ENCODE measurements around the gene MPPED1.

MPPED1 gene

DNA sequence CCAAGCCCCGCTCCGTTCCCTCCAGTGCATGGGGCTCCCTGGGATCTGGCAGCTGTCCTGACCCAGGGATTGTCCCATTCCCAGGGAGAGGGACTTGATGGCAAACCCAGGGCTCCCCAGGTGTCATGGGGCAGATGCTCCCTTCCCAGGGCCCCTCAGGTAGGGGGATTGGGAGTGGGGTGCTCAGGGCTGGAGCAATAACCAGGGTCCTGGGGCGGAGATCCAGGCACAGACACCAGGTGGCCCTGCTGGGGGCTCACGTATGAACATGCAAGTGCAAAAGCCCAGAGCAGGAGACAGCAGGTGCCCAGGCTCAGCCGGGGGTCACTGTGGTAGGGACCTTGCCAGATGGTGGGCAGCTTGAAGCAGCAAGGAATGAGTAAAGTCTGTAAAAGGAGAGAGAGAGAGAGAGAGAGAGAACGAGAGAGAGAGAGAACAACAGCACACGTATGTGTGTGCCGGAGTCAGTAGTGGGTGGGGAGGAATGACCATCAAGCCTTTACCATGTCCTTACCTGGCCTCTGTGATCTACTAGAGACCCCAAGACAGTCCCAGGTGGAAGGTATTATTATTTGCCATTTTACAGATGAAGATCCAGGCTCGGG lies 19.3 kb upstream of the MPPED1 start:
- no peak for DNase-seq (ENCODE audit: low spot score)

DNA sequence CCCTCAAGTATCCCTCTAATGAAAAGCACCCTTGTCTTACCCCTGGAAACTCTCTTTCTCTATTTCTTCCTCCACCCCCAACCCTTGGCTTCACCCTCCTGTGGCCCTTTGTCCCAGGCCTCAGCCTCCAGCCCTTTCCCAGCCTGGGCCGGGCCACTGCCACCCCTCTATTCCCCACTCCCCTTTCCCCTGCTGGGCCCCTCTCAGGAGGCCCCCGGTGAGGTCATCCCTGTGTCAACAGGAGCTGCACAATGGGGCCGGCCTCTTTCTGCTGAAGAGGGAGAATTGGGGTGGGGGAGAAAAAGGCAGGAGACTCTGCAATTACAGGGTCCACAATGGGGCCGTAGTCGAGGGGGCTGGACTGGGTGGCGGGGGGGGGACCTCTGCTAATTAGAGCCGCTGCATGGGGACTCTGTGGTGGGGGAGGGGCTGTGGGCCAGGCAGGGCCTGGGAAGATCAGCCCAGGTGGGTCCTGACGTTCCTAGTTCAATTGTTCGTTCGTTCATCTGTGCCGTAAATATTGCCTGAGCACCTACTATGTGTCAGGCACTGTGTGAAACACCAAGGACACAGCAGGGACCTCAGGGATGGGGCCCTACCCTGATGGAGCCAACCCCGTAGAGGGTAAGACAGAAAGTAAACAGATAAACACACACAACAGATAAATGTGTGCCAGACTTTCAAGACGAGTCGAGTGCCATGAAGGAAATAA lies 18.5 kb upstream of the MPPED1 start:
- DNase-seq (ENCODE audit: low spot score), result no peak

DNA sequence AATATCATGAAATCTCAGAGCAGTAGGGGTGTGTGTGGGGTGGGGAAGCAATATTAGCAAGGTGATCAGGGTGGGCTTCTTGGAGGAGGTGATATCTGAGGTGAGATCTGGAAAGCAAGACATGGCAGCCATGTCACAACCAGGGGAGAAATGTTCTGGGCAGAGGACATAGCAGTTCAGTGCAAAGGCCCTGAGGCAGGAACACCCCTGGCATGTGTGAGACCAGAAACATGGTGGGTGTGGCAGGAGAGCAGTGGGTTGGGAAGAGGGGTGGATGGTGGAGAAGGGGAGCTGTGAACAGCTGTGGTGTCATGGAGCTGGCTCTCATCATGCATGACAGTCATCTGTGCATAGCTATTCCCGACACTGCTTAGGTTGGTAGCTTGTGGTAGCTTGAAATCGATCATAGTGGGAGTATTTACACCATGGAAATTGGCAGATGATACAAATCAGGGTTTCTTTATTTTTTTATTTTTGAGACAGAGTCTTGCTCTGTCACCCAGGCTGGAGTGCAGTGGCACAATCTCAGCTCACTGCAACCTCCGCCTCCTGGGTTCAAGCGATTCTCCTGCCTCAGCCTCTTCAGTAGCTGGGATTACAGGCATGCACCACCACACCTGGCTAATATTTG lies 17.9 kb upstream of the MPPED1 start:
- no peak for DNase-seq (ENCODE audit: low spot score)

DNA sequence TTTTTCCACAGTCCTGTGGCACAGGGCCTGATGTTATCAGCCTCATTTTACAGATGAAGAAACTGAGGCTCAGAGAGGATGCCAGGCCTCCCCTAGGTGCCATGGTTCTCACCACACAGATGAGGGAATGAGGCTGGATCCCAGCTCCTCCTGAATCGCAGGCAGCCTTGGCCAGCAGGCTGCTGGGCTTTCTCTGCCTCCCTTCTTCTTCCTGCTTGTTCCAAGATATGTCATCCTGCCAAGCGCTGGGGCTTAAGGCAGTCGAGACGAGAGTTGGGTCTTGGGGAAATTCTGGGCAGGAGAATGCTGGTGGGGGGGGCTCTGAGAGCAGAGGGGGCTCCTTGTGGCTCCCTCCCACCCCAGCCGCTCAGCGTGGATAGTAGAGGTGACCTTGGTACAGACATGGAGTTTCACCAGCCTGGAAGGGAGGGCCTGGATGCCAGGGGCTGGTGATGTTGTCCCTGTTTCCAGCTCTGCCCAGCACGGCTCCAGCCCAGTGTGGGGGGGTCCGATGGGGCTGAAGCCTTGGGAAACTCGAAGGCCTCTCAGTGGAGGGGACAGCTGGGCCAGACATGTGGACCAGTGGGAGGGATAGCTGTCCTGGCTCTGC lies 16.6 kb upstream of the MPPED1 start:
- DNase-seq (ENCODE audit: low spot score), result no peak

DNA sequence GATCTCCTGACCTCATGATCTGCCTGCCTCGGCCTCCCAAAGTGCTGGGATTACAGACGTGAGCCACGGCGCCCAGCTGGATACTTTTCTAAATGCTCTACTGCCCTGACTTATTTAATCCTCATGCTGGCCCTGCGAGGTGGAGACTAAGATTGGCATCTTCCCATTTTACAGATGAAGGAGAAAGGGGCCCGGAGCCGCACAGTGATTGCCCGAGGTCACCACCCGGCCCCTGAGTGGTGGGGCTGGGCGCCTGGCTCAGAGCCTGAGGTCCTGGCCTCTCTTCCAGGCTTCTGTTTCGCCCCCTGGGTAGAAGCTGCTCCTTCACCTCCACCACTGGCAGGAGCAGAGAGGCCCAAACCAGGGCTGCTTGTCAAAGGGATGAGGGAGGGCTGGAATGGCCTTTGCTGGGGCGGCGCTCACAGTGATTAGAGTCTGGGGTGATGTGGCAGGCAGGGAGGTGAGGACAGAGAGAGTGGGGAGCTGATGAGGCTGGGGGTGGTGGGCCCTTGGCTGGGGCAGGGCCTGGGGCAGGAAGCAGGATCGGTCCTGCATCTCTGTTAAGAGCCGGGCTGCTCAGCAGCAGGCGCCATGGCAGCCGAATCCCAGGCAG lies 15.4 kb upstream of the MPPED1 start:
- no peak for DNase-seq (ENCODE audit: low spot score)

DNA sequence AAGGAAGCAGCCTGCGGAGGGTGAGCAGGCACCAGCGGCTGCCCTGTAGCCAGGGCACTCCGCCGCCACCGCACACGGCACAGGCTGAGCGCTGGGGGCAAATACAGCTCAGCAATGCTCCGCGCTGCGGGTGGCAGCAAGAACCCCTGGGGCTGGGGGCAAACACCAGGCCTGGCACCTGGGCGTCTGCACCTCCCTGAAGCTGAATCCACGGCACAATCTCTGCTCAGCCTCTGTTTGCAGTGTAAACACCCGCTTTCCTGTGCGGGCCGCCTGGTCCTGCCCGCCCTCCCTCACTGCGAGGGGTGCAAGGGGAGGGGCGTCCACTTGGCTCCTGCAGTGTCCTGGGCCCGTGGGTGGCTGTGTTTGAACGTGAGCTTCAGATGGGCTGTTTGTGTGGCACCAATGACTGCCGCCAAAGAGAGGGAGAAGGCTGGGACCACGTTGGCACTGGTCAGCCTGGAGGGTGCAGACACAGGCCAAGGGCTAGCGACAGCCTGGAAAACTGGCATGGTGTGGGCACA lies 14.8 kb upstream of the MPPED1 start:
- no peak for DNase-seq (ENCODE audit: low spot score)

DNA sequence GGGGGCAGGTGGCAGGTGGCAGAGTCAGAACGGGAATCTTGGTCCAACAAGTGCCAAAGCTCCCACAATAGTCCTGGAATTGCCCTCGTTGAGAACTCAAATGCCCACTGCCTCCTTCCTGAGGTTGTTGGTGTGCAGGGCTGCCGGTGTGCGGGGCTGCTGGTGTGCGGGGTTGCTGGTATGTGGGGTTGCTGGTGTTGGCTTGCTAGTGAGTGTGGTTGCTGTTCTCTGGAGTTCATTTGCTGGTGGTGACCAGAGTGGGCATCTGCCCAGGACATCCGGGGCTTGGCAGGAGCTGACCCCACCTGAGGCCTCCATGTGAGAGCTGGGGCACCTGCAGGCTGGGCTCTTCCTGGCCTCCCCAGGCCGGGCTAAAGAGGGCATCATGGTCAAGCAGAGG lies 14.0 kb upstream of the MPPED1 start:
- no peak for DNase-seq (ENCODE audit: low spot score)

DNA sequence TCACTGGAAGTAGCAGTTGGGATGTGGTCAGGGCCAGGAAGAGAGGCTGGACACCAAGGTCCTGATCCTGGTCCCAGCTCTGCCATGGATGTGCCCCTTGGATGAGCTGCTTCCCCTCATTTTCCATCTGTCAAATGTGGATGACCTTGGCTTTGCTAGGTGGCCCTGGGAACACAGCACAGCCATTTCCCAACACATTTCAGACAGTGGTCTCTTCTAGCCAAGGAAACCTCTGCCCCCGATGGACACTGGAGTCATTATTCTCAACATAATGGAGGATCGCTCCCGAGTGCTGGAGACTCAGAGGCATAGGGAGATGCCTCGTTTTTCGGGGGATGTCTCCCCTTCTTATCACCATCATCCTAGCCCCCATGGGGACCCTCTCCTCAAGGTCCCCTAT lies 13.6 kb upstream of the MPPED1 start:
- no peak for DNase-seq (ENCODE audit: low spot score)

DNA sequence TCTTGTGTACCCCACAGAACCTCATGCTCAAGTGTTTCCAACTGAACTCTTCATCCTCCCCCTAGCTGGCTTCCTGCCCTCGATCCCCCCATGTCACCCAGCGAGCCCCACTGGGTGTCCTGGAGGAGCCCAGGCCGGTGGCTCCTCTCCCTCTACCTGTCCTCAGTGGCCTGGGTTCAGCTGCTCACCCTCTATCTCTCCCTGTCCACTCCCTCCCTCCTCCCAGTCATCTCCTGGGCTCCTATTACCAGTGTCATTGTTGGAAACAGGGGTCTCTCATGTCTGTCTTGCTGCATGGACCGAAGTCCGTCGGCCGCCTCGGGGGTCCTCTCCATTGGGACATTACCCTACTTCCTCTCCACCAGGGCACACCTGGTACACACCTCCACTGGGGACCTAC lies 12.9 kb upstream of the MPPED1 start:
- no peak for DNase-seq (ENCODE audit: low spot score)

DNA sequence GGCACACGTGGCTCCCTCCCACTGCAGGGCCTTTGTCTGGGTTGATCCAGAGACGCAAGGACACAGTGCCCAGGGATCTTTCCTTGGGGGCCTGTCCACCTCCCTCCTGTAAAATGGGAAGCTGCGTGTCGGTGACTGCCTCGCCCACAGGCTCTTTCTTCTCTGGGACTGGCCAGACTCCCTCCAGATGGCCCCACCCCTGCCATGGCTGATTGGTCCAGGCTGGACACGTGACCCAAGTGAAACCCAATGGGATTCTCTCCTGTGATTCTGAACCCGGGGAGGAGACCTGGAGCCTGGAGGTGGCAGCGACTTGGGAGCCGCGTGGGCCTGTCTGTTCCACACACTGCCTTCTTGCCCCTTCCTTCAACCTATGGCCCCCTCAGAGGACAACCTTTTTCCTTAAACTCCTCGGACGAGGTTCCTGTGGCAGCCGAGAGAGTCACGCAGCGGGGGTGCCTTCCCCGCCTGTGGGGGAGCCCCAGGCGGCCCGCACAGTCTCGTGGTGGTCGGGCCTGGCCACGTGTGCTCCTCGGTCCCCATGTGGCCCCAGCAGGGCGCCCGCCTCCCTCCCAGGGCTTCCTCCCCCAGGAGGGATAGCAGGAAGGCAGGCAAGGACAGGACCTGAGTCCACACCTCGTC lies 12.4 kb upstream of the MPPED1 start:
- DNase-seq (ENCODE audit: low spot score), result peak; percentile 62

DNA sequence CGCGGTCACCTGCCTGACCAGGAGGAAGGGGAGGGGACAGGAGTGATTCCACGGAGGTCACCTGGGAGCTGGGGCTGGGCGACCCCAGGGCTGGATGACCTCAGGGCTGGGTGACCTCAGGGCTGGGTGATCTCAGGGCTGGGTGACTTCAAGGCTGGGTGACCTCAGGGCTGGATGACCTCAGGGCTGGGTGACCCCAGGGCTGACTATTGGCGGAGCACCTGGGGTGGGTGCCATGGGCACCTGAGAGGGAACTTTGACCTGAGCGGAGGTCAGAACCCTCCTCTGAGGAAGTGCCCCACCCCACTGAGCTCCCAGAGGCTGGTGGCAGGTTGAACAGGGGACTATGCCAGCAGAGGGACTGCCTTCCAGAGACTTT lies 11.8 kb upstream of the MPPED1 start:
- DNase-seq (ENCODE audit: low spot score), result no peak

DNA sequence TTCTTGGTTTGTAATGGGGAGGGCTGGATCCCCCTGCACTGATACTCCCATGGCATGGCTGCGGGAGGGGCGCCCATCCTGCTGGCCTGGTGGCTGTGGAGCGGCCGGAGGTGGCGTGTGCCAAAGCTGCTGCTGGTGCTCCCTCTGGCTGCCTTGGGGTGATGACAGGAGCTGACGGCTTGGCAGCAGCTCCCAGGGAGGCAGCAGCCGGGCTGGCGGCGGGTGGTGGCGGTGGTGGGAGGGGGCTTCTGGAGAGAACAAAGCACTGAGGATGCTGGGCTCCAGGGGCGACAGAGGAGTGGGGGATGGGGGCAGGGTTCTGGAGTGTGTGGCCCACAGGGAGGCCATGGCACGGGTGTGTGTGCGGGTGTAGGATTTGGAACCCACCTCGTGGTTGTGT lies 11.4 kb upstream of the MPPED1 start:
- DNase-seq (ENCODE audit: low spot score), result no peak

DNA sequence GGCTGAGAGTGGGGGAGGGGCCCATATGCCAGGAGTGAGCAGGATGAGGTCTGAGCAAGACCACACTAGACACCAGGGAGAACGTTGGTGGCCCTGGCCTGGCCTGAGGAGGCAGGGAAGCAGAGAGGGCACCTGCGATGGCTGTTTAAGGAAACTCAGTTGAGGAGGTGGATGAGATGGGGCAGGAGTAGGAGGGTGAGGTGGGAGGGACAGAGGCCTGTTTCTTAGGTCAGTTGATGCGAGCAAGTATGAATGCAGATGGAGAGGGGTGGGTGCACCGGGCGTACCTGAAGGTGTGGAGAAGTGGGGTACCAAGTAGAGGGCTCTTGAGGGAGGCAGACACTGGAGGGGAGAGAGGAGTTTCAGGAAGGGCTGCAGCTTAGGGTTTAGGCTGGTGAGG lies 10.6 kb upstream of the MPPED1 start:
- no peak for DNase-seq (ENCODE audit: low spot score)

DNA sequence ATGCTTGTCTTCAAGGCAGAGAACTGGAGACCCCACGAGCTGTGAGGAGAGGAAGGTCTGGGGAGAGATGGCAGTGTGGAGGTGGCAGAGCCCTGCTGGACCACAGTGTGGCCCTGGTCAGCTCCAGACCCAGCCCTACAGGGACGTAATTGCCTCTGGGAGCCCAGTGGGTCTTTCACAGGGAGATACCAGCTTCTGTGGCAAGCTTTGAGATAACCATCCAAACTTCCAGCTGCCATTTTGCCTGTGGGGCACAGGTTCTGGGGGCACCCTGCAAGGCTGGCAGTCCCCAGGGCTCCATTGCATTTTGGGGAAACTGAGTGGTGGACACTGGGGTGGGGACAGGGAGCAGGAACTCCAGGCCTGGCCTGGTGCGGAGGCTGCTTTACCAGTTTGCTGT lies 10.2 kb upstream of the MPPED1 start:
- DNase-seq (ENCODE audit: low spot score), result no peak

DNA sequence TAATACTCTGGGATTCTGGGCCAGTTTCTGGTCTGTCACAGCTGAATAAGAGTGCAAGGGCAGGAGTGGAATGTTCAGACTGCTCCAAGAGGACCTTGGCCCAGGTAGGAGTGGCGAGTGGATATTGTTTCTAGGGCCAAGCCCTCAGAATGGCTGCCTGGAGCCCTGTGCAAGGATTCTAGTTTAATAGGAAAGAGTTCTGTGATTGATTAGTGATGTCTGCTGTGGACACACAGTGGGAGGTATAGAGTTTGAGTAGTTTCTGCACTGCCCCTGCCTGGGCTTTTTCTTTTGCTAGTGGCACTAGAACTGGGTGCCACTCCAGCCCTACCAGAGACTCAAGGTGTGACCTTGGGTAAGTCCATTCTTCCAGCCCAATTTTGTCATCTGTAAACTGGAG lies 9.7 kb upstream of the MPPED1 start:
- no peak for DNase-seq (ENCODE audit: low spot score)

DNA sequence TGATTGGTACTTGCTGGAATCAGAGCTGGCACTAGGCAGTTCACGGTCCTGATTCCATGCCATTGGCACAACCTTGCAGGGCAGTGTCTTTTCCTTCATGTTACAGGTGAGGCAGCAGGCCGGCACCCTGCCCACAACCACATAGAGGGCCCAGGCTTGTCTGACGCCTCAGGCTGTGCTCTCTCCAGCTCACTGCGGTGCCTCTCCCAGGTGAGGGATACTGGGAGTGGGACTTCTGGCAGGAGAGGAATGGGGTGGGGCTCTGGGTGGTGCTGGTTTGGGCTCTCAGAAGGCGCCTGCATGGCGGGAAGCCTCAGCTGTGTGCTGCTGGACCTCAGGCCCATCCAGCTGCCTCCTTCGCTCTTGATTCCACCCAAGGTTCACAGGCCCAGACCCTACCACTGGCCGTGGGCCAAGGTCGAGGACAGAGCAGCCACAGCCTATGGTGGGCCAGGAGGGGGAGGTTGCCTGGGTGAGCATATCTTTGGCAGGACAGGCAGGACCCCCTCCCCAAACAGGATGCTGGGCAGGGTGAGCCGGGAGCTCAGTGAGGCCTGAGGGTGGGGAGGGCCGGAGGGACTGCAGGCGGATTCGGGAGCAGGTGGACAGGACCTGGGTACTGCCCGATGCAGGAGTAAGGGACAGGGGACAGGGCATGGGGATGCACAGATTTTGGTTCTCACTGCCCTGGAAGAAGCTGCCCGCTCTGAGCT lies 7.0 kb upstream of the MPPED1 start:
- DNase-seq (ENCODE audit: low spot score), result no peak

DNA sequence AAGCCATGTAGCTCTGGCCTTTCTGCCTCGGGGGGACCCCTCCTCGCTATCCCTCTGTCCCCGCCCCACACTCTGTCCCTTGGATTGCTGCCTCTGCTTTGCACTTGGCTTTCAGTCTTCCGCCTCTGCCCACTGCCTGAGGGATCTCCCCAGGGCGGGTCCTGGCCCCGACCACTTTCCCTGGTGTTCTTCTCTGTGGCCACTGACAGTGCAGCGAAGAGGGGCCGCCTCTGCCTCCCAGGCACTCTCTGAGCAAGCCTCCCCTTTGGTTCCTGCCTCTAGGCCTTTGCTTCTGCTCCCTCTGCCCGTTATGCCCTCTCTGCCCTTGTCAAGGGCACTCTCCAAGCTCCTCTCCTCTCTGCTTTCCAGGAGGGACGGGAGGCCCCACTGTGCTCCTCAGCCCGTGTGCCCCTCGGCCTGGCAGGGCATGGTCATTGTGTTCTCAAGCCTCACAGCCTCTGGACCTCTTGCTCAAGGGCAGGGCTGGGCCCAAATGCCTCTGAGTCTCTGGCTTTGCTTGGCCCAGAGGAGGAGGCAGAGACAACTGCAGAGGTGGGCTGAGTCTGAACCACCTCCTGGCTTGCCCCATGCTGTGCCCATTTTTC lies 5.5 kb upstream of the MPPED1 start:
- DNase-seq (ENCODE audit: low spot score), result no peak

DNA sequence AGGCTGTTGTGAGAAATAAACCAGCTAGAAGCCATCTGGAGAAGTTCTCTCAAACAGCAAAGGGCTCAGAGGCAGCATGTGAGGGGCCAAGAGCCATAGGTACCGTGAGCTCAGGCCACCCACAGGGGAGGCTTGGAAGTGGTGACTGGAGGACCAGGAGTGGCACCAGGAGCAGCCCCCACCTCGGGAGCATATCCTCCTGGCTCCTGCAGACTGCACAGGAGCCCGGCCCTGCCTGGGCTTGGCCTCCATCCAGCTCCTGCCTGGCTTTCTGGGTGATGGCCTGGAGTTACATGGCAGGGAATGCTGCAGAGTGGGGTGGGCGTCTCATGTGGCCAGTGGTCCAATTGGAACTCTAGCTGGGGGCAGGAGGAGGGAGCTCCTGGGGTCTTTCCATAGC lies 4.2 kb upstream of the MPPED1 start:
- no peak for DNase-seq (ENCODE audit: low spot score)

DNA sequence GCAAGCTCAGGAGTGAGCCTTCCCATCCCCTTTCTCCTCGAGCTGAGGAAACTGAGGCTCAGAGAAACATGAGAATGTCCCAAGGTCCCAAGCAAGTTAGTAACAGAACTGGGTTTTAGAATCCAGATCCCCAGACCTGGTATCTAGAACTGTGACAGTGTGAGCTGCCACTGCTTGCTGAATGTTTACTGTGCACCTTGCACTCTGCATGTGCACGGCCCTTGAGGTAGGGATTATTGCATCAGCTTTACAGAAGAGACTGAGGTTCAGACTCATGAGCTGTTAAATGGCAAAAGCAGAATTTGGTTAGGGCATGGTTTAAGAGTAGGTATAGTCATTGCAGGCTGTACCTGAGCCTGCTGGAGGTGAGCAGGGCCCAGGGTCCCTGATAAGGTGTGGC lies 3.8 kb upstream of the MPPED1 start:
- DNase-seq (ENCODE audit: low spot score), result no peak

DNA sequence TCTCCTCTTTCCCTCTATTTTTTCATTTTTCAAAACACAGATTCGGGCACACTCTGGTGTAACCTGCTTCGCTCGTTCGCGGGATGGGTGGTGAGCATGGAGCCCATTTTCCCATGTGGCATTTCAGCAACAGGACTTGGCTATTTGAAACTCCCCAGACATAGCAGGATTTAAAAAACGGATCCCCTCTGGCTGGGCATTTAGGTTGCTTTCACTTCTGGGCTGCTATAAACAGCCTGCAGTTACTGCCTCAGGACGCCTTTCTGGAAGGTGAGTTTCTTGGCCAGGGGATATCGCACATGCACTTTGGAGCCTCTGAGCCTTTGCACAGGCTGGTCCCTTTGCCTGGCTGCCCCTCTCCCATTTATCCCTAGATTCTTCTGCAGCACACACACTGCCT lies 2.8 kb upstream of the MPPED1 start:
- no peak for DNase-seq (ENCODE audit: low spot score)

DNA sequence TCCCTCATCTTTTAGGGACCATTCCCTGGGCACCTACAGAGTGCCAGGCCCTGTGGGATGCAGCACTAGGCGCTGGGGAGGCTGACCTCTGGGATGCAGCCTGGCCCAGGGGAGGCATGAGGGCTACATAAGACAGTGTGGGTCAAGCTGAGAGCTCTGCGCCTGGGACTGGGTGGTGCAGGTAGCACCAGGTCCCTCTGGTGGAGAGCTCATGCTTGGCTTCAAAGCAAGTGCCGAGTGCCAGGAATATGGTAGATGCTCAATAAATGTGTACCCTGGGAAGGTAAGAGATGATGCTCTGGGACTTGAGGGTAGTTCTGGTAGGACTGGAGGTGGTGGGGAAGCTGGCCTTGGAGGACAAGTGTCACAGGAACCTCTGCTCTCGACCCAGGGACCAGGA lies 2.0 kb upstream of the MPPED1 start:
- DNase-seq (ENCODE audit: low spot score), result no peak

Data from NAMALWA (cell line).